T-cell (primary cell): ENCODE data around the gene ARID5B. TPM values are rescaled to one million over a fixed set of nuclear protein-coding genes. Genes with fewer than 3 reads are reported as not detected.
"Not testable (repeated sequence)": the region's sequence is repeated elsewhere in the genome, so short reads cannot be mapped to it uniquely, and the experiment has no call there.

Source experiments
- ATAC-seq, 4 experiments: fragments of 200-7000 bp in 3 of 4; fragments of 150-1000 bp in 1 of 4; cut with Tn5 transposase; replicated peaks in 1 of 4; 1 replicate in 3 of 4; 2 replicates in 1 of 4; pipeline ENCODE4 v1.10.0; 2021; ENCODE audit warnings: moderate library complexity in 3 of 4, mild to moderate bottlenecking in 2 of 4, moderate number of reproducible peaks in 1 of 4
- CTCF ChIA-PET, 2 donors: fragments of 300-600 bp; sonication (Branson Sonifier 250); formaldehyde crosslinking; loops; one replicate each; lab custom pipeline; 2022; ENCODE audit warnings: antibody characterized with exemption in 2 of 2; lab: Charles Lee
- POLR2A ChIA-PET, 2 donors: fragments of 300-600 bp; sonication (Branson Sonifier 250); formaldehyde crosslinking; loops; one replicate each; lab custom pipeline; 2022; ENCODE audit warnings: antibody characterized with exemption in 2 of 2; lab: Charles Lee
- DNase-seq, 35 experiments: peaks; one replicate each; pipeline versions ENCODE4 v3.0.0 to v3.0.0-alpha.2; 2013 to 2023
- H3K27ac ChIP-seq: one replicate; pipeline ENCODE4 v1.5.1; 2013; ENCODE audit warnings: low read length
- H3K27me3 ChIP-seq, 2 experiments: replicated peaks in 1 of 2; 1 replicate in 1 of 2; 2 replicates in 1 of 2; pipeline versions ENCODE4 v1.6.1 to v1.7.0; 2013; ENCODE audit warnings: low read length in 1 of 2, mixed read lengths in 1 of 2; ENCODE audit not compliant: control insufficient read depth in 2 of 2, insufficient read depth in 2 of 2; ENCODE audit errors: extremely low read depth in 1 of 2
- H3K36me3 ChIP-seq, 2 donors: 1 replicate in 1 of 2; 2 replicates in 1 of 2; pipeline versions ENCODE4 v1.6.1 to v1.7.0; 2013; ENCODE audit warnings: low read length in 1 of 2; ENCODE audit not compliant: control insufficient read depth in 2 of 2, insufficient read depth in 1 of 2; ENCODE audit errors: extremely low read depth in 1 of 2
- H3K4me1 ChIP-seq, 2 experiments: 1 replicate in 1 of 2; 2 replicates in 1 of 2; pipeline versions ENCODE4 v1.6.1 to v1.7.0; 2013; ENCODE audit warnings: low read length in 2 of 2, mixed read lengths in 1 of 2; ENCODE audit not compliant: insufficient read depth in 2 of 2, control insufficient read depth in 1 of 2; ENCODE audit errors: extremely low read depth in 1 of 2
- H3K4me3 ChIP-seq, 2 donors: 1 replicate in 1 of 2; 2 replicates in 1 of 2; pipeline versions ENCODE4 v1.5.1 to v1.7.0; 2013; ENCODE audit warnings: mild to moderate bottlenecking in 2 of 2, low read length in 1 of 2, moderate library complexity in 1 of 2; ENCODE audit not compliant: control insufficient read depth in 1 of 2; ENCODE audit errors: extremely low read depth in 1 of 2
- H3K9me3 ChIP-seq: 2 replicates; pipeline ENCODE4 v1.7.0; 2013
- H3K27ac Mint-ChIP-seq, 2 donors: one replicate each; pipeline ENCODE4 v1.8.0; 2020 to 2021; ENCODE audit warnings: mild to moderate bottlenecking in 2 of 2, mixed read lengths in 2 of 2
- H3K27me3 Mint-ChIP-seq, 2 donors: one replicate each; pipeline ENCODE4 v1.8.0; 2021 to 2022; ENCODE audit warnings: mixed read lengths in 2 of 2
- H3K36me3 Mint-ChIP-seq: one replicate; pipeline ENCODE4 v1.8.0; 2021; ENCODE audit warnings: mixed read lengths
- H3K4me1 Mint-ChIP-seq, 3 donors: one replicate each; pipeline ENCODE4 v1.8.0; 2020 to 2022; ENCODE audit warnings: mixed read lengths in 3 of 3, mild to moderate bottlenecking in 1 of 3
- H3K4me3 Mint-ChIP-seq, 3 donors: one replicate each; pipeline ENCODE4 v1.8.0; 2020 to 2022; ENCODE audit warnings: mild to moderate bottlenecking in 3 of 3, mixed read lengths in 3 of 3, moderate library complexity in 3 of 3
- H3K9me3 Mint-ChIP-seq, 3 donors: one replicate each; pipeline ENCODE4 v1.8.0; 2020 to 2022; ENCODE audit warnings: mixed read lengths in 3 of 3
- WGBS: methylation state at CpG from one replicate; pipeline ENCODE4 v1.1.5; 2013; ENCODE audit warnings: missing lambda C conversion rate; ENCODE audit not compliant: insufficient coverage; 5-methylcytosine and 5-hydroxymethylcytosine counted together
- total RNA-seq, 35 experiments: library from RNA in 6 of 35; stranded (reverse) in 6 of 35; fragments of 120-200 nt in 1 of 35; gene quantifications; one replicate each; pipeline versions ENCODE4 v1.2.1 to v1.2.4 and lab custom pipeline; 2013 to 2026

Gene ARID5B
- total RNA-seq, 5 donors from 2014 or later (not counting 1 experiment from before 2014, with no cell fraction given) = 34.0 to 75.5 (median 42.5) TPM

- H3K4me3 ChIP-seq = no peak overlapping the region
- no peak overlapping the region for H3K4me3 Mint-ChIP-seq
- WGBS = no CpG with 5 or more reads among the region's 2 CpGs
- peaks cover 25 to 41% (median 32%) of the 10 kb centered on the region in 3 donors for H3K4me1 Mint-ChIP-seq
- POLR2A ChIA-PET = no interaction called here
- no peak overlapping the region for H3K27ac ChIP-seq
- H3K27ac Mint-ChIP-seq = no peak overlapping the region
- H3K27me3 Mint-ChIP-seq = no peaks in the 10 kb centered on the region
- peaks cover 51% of the 10 kb centered on the region for H3K36me3 Mint-ChIP-seq
- CTCF ChIA-PET = interaction anchor here in 1 of 2 donors (0.8 to 1.1 kb wide), 2 partner anchors 8 to 37 kb away, joined by 3 read pairs; no protein-coding TSS in a partner anchor
- H3K27me3 ChIP-seq = no peaks in the 10 kb centered on the region
- ATAC-seq (no peak), DNase-seq (no peak)
- peaks cover 3 to 5% of the 10 kb centered on the region in 2 donors for H3K36me3 ChIP-seq
- H3K9me3 Mint-ChIP-seq = peaks cover 0 to 4% (median 2%) of the 10 kb centered on the region in 3 donors
- H3K4me1 ChIP-seq = no peaks in the 10 kb centered on the region
- H3K9me3 ChIP-seq = peaks cover 4% of the 10 kb centered on the region
Observed at GRCh38 chr10:61975391-61975932, 74.0 kb downstream of the ARID5B start.

DNA sequence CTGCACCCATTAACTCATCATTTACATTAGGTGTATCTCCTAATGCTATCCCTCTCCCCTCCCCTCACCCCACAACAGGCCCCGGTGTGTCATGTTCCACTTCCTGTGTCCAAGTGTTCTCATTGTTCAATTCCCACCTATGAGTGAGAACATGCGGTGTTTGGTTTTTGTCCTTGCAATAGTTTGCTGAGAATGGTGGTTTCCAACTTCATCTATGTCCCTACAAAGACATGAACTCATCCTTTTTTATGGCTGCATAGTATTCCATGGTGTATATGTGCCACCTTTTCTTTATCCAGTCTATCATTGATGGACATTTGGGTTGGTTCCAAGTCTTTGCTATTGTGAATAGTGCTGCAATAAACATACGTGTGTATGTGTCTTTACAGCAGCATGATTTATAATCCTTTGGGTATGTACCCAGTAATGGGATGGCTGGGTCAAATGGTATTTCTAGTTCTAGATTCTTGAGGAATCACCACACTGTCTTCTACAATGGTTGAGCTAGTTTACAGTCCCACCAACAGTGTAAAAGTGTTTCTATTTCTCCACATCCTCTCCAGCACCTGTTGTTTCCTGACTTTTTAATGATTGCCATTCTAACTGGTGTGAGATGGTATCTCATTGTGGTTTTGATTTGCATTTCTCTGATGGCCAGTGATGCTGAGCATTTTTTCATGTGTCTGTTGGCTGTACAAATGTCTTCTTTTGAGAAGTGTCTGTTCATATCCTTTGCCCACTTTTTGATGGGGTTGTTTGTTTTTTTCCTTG is 75.6 kb downstream of the ARID5B start:
- H3K27ac Mint-ChIP-seq, POLR2A ChIA-PET, H3K27me3 ChIP-seq, H3K36me3 ChIP-seq, H3K4me3 ChIP-seq, H3K27me3 Mint-ChIP-seq, H3K9me3 ChIP-seq, H3K4me3 Mint-ChIP-seq, CTCF ChIA-PET, DNase-seq, H3K4me1 ChIP-seq, H3K9me3 Mint-ChIP-seq, H3K27ac ChIP-seq, ATAC-seq: not testable (repeated sequence)
- Mint-ChIP-seq H3K4me1 (peaks cover 19 to 49% (median 40%) of the 10 kb centered on the region in 3 donors), H3K36me3 (peaks cover 55% of the 10 kb centered on the region)
- WGBS = no CpG with 5 or more reads among the region's 3 CpGs

DNA sequence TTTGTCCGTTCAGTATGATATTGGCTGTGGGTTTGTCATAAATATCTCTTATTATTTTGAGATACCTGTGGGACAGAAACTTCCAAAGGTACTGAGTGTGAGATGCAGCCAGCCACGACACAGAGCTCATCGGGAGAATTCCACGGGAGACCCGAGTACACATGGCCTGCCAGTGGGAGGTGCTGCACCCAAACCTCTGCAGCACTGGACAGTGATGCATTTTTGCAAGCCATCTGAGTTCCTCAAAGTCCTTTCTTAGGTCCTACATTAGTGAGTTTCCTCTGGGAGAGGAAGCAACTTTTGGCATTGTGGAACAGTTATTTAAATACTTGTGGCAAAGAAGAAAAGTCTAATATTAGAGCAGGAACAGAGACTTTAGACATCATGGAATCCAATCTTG is 77.5 kb downstream of the ARID5B start:
- Histone ChIP-seq H3K36me3 (peaks cover 5 to 9% of the 10 kb centered on the region in 2 donors), H3K27me3 (no peaks in the 10 kb centered on the region), H3K4me1 (no peaks in the 10 kb centered on the region), H3K4me3 (no peak overlapping the region), H3K27ac (no peak overlapping the region), H3K9me3 (peaks cover 4% of the 10 kb centered on the region)
- ATAC-seq (no peak), DNase-seq (peak in 1 of 35 experiments; percentile 13)
- POLR2A ChIA-PET = no interaction called here
- H3K4me1 Mint-ChIP-seq = peaks cover 10 to 52% (median 43%) of the 10 kb centered on the region in 3 donors
- no peak overlapping the region for H3K27ac Mint-ChIP-seq
- peaks cover 0 to 4% (median 2%) of the 10 kb centered on the region in 3 donors for H3K9me3 Mint-ChIP-seq
- no peaks in the 10 kb centered on the region for H3K27me3 Mint-ChIP-seq
- WGBS = 90% methylated on average over 4 of the region's 5 CpGs
- H3K4me3 Mint-ChIP-seq = no peak overlapping the region
- peaks cover 52% of the 10 kb centered on the region for H3K36me3 Mint-ChIP-seq
- CTCF ChIA-PET = no interaction called here

- ChIA-PET POLR2A (no interaction called here), CTCF (no interaction called here)
- DNase-seq = no peak
- Mint-ChIP-seq H3K4me1 (peaks cover 29 to 69% (median 55%) of the 10 kb centered on the region in 3 donors), H3K36me3 (peaks cover 47% of the 10 kb centered on the region), H3K9me3 (peaks cover 0 to 1% (median under 1%) of the 10 kb centered on the region in 3 donors), H3K4me3 (no peak overlapping the region), H3K27ac (peak overlapping the region; percentile 44 to 49), H3K27me3 (no peaks in the 10 kb centered on the region)
- H3K27me3 ChIP-seq = no peaks in the 10 kb centered on the region
- no peaks in the 10 kb centered on the region for H3K4me1 ChIP-seq
- peaks cover 2% of the 10 kb centered on the region for H3K9me3 ChIP-seq
- WGBS = no CpG with 5 or more reads among the region's 1 CpG
- H3K36me3 ChIP-seq = peaks cover 1 to 9% of the 10 kb centered on the region in 2 donors
- H3K4me3 ChIP-seq = no peak overlapping the region
- no peak overlapping the region for H3K27ac ChIP-seq
- ATAC-seq = no peak
Observed at GRCh38 chr10:61981460-61981859, 80.0 kb downstream of the ARID5B start.

- no peaks in the 10 kb centered on the region for H3K27me3 ChIP-seq
- H3K36me3 ChIP-seq = peaks cover 0 to 9% of the 10 kb centered on the region in 2 donors
- WGBS = 100% methylated on average over 2 of the region's 4 CpGs
- peak overlapping the region in 1 of 2 donors; percentile 22 for H3K27ac Mint-ChIP-seq
- H3K9me3 Mint-ChIP-seq = no peaks in the 10 kb centered on the region
- H3K9me3 ChIP-seq = no peaks in the 10 kb centered on the region
- no peak overlapping the region for H3K4me3 ChIP-seq
- no peak for ATAC-seq
- no peaks in the 10 kb centered on the region for H3K27me3 Mint-ChIP-seq
- CTCF ChIA-PET = no interaction called here
- H3K4me3 Mint-ChIP-seq = no peak overlapping the region
- H3K4me1 ChIP-seq = peaks cover 0 to 9% of the 10 kb centered on the region in 2 experiments
- DNase-seq = no peak
- H3K4me1 Mint-ChIP-seq = peaks cover 47 to 84% (median 70%) of the 10 kb centered on the region in 3 donors
- no peak overlapping the region for H3K27ac ChIP-seq
- H3K36me3 Mint-ChIP-seq = peaks cover 43% of the 10 kb centered on the region
- POLR2A ChIA-PET = interaction anchor here in 1 of 2 donors (0.9 kb wide), 1 partner anchor 11 kb away, joined by 10 read pairs; no protein-coding TSS in a partner anchor
Observed at GRCh38 chr10:61983255-61983654, 81.8 kb downstream of the ARID5B start.

DNA sequence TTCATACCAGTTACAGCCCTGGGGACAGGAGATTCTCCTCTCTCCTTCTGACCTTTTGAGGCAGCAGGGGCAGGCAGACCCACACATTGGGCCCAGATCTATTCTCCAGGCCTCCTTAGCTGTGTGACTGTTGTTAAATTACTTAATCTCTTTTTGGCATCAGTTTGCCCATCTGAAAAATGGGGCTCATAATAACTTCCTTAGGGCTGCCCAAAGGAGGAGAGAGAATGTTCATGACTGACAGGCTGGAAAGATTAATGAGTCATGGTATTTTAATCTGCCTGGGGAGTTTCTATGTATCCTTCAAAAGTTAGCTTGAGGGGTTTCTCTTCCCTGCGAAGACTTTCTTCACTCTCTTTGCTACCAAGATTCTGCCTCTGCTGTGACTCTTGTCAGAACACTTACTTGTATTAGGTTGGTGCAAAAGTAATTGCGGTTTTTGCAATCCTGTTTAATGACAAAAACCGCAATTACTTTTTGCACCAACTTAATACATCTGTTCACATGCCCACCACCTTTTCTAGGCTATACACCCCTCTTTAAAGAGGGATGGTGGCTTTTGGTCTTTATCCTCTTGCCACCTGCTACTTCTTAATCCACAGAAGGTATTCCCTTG is 83.4 kb downstream of the ARID5B start:
- no peak overlapping the region for H3K4me3 ChIP-seq
- peaks cover 0 to 6% of the 10 kb centered on the region in 2 donors for H3K36me3 ChIP-seq
- H3K27ac ChIP-seq = no peak overlapping the region
- POLR2A ChIA-PET = no interaction called here
- H3K27me3 ChIP-seq = no peaks in the 10 kb centered on the region
- CTCF ChIA-PET = interaction anchor here (0.5 to 1.0 kb wide), 3 partner anchors 9 to 76 kb away, joined by 3 to 10 read pairs (median 3); no protein-coding TSS in a partner anchor
- H3K9me3 ChIP-seq = no peaks in the 10 kb centered on the region
- peaks cover 0 to 9% of the 10 kb centered on the region in 2 experiments for H3K4me1 ChIP-seq
- ATAC-seq (no peak), DNase-seq (no peak)
- Mint-ChIP-seq H3K36me3 (peaks cover 39% of the 10 kb centered on the region), H3K27me3 (no peaks in the 10 kb centered on the region), H3K4me1 (peaks cover 41 to 87% (median 76%) of the 10 kb centered on the region in 3 donors), H3K4me3 (no peak overlapping the region), H3K9me3 (no peaks in the 10 kb centered on the region), H3K27ac (peak overlapping the region; percentile 23 to 81)
- WGBS = no CpG with 5 or more reads among the region's 3 CpGs
